K562 (cell line): ENCODE data around the gene B4GALNT3.

Source experiments
- BHLHE40 ChIP-seq: IDR thresholded peaks from 2 replicates; pipeline ENCODE4 v1.6.1; 2011; ENCODE audit warnings: low read length, improper control_type of control experiment
- CTCF ChIP-seq, 3 experiments: IDR thresholded peaks in 2 of 3; conservative IDR thresholded peaks in 1 of 3; 2 replicates each; pipeline ENCODE4 v1.5.1; 2011 to 2012; ENCODE audit warnings: low read length in 3 of 3, mild to moderate bottlenecking in 3 of 3, control low read depth in 2 of 3, improper control_type of control experiment in 1 of 3, inconsistent platforms in 1 of 3, low read depth in 1 of 3, mixed read lengths in 1 of 3, moderate library complexity in 1 of 3; ENCODE audit not compliant: insufficient read depth in 2 of 3
- EGR1 ChIP-seq: fragments of 450-650 bp; conservative IDR thresholded peaks from 2 replicates; pipeline ENCODE4 v1.6.1; 2017; ENCODE audit warnings: mild to moderate bottlenecking
- EZH2 ChIP-seq: IDR thresholded peaks from 2 replicates; pipeline ENCODE4 v1.6.1; 2012; ENCODE audit warnings: low read depth, mild to moderate bottlenecking, inconsistent platforms, low read length, borderline replicate concordance
- NONO ChIP-seq, 2 experiments: fragments of 200-400 bp in 1 of 2; fragments of 450-650 bp in 1 of 2; formaldehyde crosslinking in 1 of 2; IDR thresholded peaks; 2 replicates each; pipeline ENCODE4 v1.6.1; 2017; ENCODE audit warnings: low read depth in 2 of 2, mild to moderate bottlenecking in 2 of 2, moderate library complexity in 2 of 2, low read length in 1 of 2
- POLR2AphosphoS2 ChIP-seq: IDR thresholded peaks from 2 replicates; pipeline ENCODE4 v1.6.1; 2012; ENCODE audit warnings: low read length, improper control_type of control experiment
- POLR2AphosphoS5 ChIP-seq: IDR thresholded peaks from 2 replicates; pipeline ENCODE4 v1.6.1; 2011; ENCODE audit warnings: mild to moderate bottlenecking, low read depth, low read length, moderate library complexity; ENCODE audit not compliant: control insufficient read depth, insufficient read depth
- SIX5 ChIP-seq, 2 experiments: IDR thresholded peaks; 2 replicates each; pipeline ENCODE4 v1.6.1; 2011; ENCODE audit warnings: low read length in 2 of 2, borderline replicate concordance in 1 of 2, low read depth in 1 of 2, mild to moderate bottlenecking in 1 of 2, moderate library complexity in 1 of 2; ENCODE audit not compliant: insufficient read depth in 1 of 2
- SMAD2 ChIP-seq: fragments of 150-350 bp; IDR thresholded peaks from 2 replicates; pipeline ENCODE4 v1.6.1; 2014; ENCODE audit warnings: low read depth, mild to moderate bottlenecking, low read length
- SRF ChIP-seq, 2 experiments: fragments of 250-450, 450-650 bp in 1 of 2; sonication (Bioruptor Pico) in 1 of 2; sonication (generic) in 1 of 2; formaldehyde crosslinking; IDR thresholded peaks; 2 replicates each; pipeline versions ENCODE4 v1.5.0 to v1.5.1; 2020 to 2022; ENCODE audit warnings: mild to moderate bottlenecking in 1 of 2, missing genetic modification reagents in 1 of 2
- TAF1 ChIP-seq: IDR thresholded peaks from 2 replicates; pipeline ENCODE4 v1.6.1; 2011; ENCODE audit warnings: mild to moderate bottlenecking, low read length, moderate library complexity; ENCODE audit not compliant: insufficient read depth, control insufficient read depth, severe bottlenecking; ENCODE audit errors: extremely low read depth
- TCF7L2 ChIP-seq: fragments of 150-350 bp; IDR thresholded peaks from 2 replicates; pipeline ENCODE4 v1.6.1; 2016; ENCODE audit warnings: low read depth, mild to moderate bottlenecking, low read length, moderate library complexity
- ZFP1 ChIP-seq: fragments of 450-650 bp; formaldehyde crosslinking; IDR thresholded peaks from 2 replicates; pipeline ENCODE4 v1.4.0; 2020; ENCODE audit warnings: mild to moderate bottlenecking, mixed read lengths
- ZSCAN29 ChIP-seq: fragments of 450-650 bp; IDR thresholded peaks from 2 replicates; pipeline ENCODE4 v1.6.1; 2017

DNA sequence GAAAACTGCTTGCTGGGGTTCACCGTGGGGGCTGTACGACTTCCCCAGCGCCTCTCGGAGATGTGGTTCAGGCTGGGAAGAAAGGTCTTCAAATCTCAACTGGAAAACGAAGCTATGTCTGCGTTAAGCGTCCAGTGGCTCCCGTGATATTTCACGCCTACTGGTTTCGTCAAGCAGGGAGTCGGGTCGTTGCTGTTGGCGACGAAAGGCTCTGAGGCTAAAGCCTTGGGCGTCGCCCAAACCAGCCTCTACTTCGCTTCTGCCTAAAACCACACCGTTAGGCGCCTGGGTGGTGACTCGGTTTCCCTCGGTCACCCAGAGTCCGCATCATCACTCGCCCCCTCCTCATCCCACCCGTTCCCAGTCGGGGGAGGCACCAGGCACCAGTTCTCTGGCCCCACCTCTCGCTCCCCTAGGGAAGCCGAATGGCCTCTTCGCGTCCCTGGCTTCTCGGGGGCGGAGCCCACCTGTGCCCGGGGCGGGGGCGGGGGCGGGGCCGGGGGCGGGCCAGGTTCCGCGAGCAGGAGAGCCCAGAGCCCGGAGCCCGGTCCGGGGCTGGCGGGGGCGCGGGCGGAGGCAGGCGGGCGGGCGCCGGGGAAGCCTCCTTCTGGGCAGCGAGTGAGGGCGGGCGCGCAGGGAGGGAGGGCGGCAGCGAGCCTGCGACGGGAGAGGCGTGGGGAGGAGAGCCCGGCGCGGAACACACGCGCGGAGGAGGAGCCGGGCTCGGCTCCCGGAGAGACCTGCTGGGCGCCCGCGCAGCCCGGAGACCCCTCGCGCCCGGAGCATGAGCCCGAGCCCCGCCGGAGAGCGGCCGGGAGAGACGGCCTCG, at the start of gene B4GALNT3:
- TF ChIP-seq ZSCAN29 = no peak
- no peak for TF ChIP-seq CTCF (IDR thresholded peaks at IDR 0.05 in 2 of 3, conservative IDR thresholded peaks at IDR 0.05 in 1 of 3; ENCODE audit: insufficient read depth in 2 of 3, low read depth in 1 of 3, low read length in 3 of 3)
- TF ChIP-seq EZH2 = no peak
- TF ChIP-seq POLR2AphosphoS5 = no peak
- TF ChIP-seq SMAD2 = no peak
- no peak for TF ChIP-seq ZFP1 (CRISPR knock-in tag)
- TF ChIP-seq TAF1 = no peak
- no peak for TF ChIP-seq TCF7L2
- TF ChIP-seq SIX5 (IDR thresholded peaks at IDR 0.05; ENCODE audit: borderline replicate concordance in 1 of 2, insufficient read depth in 1 of 2, low read depth in 1 of 2, low read length in 2 of 2) = no peak
- no peak for TF ChIP-seq NONO (IDR thresholded peaks at IDR 0.05; ENCODE audit: low read depth in 2 of 2, low read length in 1 of 2)
- no peak for TF ChIP-seq SRF (CRISPR knock-in tag; IDR thresholded peaks at IDR 0.05)
- TF ChIP-seq EGR1 = 0 out of 2 replicates have a peak, but pooled peaks have one; percentile 17
- TF ChIP-seq BHLHE40 = no peak
- TF ChIP-seq POLR2AphosphoS2 = no peak
